Stimulated activated CD8-positive, alpha-beta memory T cell treated with anti-CD3 and anti-CD28 coated beads, Interleukin-4, amount 100 ng/mL, for 4 hours (primary cell): ENCODE results near the gene STK38L.
"Not testable (repeated sequence)": the region's sequence is repeated elsewhere in the genome, so short reads cannot be mapped to it uniquely, and the experiment has no call there.

Source experiments
- DNase-seq, 2 donors: peaks; one replicate each; pipeline ENCODE4 v3.0.0-alpha.2; 2020; ENCODE audit warnings: low read depth in 2 of 2, low spot score in 1 of 2

The STK38L gene

GRCh38 chr12:27226407-27226929, 17.6 kb upstream of the STK38L start:
- no peak for DNase-seq

- DNase-seq = no peak
Measured at GRCh38 chr12:27229367-27229766, 14.7 kb upstream of the STK38L start.

GRCh38 chr12:27231374-27231773, 12.7 kb upstream of the STK38L start:
- not testable (repeated sequence) for DNase-seq

- DNase-seq = no peak
Measured at GRCh38 chr12:27233814-27234213, 10.3 kb upstream of the STK38L start.

- DNase-seq = no peak
Measured at GRCh38 chr12:27236498-27236897, 7.6 kb upstream of the STK38L start.

- no peak for DNase-seq
Measured at GRCh38 chr12:27237790-27238771, 6.0 kb upstream of the STK38L start.

- no peak for DNase-seq
Measured at GRCh38 chr12:27243006-27243405, 1.1 kb upstream of the STK38L start.

GRCh38 chr12:27244689-27245488, 803 bp downstream of the STK38L start:
- DNase-seq = no peak

GRCh38 chr12:27246141-27246540, 2.1 kb downstream of the STK38L start:
- no peak for DNase-seq

- no peak for DNase-seq
Measured at GRCh38 chr12:27246774-27247173, 2.7 kb downstream of the STK38L start.

GRCh38 chr12:27252934-27253333, 8.8 kb downstream of the STK38L start:
- DNase-seq = no peak

GRCh38 chr12:27253347-27253746, 9.3 kb downstream of the STK38L start:
- no peak for DNase-seq

GRCh38 chr12:27255806-27256205, 11.7 kb downstream of the STK38L start:
- no peak for DNase-seq

GRCh38 chr12:27257104-27257843, 13.2 kb downstream of the STK38L start:
- no peak for DNase-seq

- no peak for DNase-seq
Measured at GRCh38 chr12:27260746-27261145, 16.7 kb downstream of the STK38L start.

- DNase-seq = no peak
Measured at GRCh38 chr12:27261866-27262265, 17.8 kb downstream of the STK38L start.

GRCh38 chr12:27270148-27270547, 26.1 kb downstream of the STK38L start:
- DNase-seq = no peak

- no peak for DNase-seq
Measured at GRCh38 chr12:27271206-27271605, 27.1 kb downstream of the STK38L start.

- DNase-seq = no peak
Measured at GRCh38 chr12:27272373-27273028, 28.4 kb downstream of the STK38L start.

GRCh38 chr12:27273114-27273513, 29.0 kb downstream of the STK38L start:
- DNase-seq = no peak

- no peak for DNase-seq
Measured at GRCh38 chr12:27274706-27275105, 30.6 kb downstream of the STK38L start.
